Measurements from ENCODE around the gene IFNAR2.

DNA sequence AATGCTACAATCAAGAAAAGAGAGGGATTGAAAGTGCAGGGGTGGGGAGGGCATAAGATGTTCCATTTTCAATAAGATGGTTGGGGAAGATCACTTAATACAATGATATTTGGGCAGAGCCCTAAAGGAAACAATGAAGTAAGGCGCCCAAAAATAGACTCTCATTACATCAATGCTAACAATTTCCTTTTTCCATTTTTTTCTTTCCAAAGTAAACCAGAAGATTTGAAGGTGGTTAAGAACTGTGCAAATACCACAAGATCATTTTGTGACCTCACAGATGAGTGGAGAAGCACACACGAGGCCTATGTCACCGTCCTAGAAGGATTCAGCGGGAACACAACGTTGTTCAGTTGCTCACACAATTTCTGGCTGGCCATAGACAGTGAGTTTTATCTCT, 16.8 kb downstream of the IFNAR2 start:
- no peak for TF ChIP-seq EP300 (IDR thresholded peaks at IDR 0.05)
- no peak for TF ChIP-seq CTCF (IDR thresholded peaks at IDR 0.05)
- no peak for TF ChIP-seq POLR2A (IDR thresholded peaks at IDR 0.05)
- no peak for TF ChIP-seq POLR2AphosphoS5 (IDR thresholded peaks at IDR 0.05)
